ENCODE measurements around the gene ALS2.

Gene ALS2

DNA sequence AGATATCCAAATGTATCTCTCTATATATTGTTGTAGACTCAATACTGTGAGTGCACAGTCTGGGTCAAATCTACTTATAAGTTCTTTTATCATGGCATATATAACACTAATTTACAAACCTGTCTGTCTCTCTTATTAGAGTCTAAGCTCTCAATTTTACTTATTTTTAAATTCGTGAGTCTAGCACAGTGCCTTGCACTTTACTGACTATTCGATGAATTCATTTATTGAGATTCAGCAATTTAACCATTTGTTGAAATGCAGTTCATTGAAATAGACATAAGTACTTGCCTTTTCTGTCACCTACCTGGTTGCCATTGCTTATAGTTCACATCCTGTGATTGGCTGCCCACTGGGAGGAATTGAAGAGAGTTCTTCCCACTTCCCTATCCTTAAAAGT, 10.3 kb upstream of the ALS2 start:
- H3K27ac ChIP-seq = no peak overlapping the region
- TF ChIP-seq, protein P1, sequence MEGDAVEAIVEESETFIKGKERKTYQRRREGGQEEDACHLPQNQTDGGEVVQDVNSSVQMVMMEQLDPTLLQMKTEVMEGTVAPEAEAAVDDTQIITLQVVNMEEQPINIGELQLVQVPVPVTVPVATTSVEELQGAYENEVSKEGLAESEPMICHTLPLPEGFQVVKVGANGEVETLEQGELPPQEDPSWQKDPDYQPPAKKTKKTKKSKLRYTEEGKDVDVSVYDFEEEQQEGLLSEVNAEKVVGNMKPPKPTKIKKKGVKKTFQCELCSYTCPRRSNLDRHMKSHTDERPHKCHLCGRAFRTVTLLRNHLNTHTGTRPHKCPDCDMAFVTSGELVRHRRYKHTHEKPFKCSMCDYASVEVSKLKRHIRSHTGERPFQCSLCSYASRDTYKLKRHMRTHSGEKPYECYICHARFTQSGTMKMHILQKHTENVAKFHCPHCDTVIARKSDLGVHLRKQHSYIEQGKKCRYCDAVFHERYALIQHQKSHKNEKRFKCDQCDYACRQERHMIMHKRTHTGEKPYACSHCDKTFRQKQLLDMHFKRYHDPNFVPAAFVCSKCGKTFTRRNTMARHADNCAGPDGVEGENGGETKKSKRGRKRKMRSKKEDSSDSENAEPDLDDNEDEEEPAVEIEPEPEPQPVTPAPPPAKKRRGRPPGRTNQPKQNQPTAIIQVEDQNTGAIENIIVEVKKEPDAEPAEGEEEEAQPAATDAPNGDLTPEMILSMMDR (conservative IDR thresholded peaks at IDR 0.05) = no peak
- TF ChIP-seq ZFX (IDR thresholded peaks at IDR 0.05) = no peak

DNA sequence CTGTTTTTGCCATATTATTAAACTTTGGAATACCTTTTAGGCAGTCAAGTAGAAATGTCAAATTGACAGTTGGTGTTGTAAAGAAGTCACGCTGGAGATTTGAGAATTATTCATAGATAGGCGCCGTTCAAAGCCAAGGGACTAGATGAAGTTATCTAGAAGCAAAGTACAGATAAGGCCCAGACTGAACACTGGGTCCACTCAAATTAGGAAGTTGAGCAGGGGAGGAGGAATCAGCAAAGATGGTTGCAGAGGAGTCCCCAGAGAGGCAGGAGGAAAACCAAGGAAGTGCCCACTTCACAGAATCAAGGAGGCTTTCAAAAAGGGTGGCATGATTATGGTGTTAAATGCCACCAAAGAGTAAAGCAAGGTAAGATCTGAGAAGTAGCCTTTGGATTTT, 9.6 kb upstream of the ALS2 start:
- H3K27ac ChIP-seq = no peak overlapping the region

DNA sequence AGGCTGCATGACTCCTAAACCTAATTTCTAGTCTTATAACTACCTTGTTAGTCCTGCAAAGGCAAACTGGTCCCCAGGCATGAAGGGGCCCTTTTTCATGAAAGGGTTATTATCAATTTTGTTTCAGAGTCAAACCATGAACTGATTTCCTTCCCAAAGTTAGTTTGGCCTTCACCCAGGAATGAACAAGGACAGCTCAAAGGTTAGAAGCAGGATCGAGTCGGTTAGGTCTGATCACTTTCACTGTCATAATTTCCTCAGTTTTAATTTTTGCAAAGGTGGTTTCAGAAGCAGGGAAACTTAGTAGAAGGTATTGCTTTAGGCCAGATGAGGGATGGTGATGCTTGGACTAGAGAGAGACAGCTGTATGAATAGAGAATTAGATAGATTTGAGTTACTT, 8.7 kb upstream of the ALS2 start:
- no peak overlapping the region for H3K27ac ChIP-seq
- TF ChIP-seq ZFX (IDR thresholded peaks at IDR 0.05) = no peak
- TF ChIP-seq, protein P1 (conservative IDR thresholded peaks at IDR 0.05) = no peak

More for the DNA sequence above, 9.6 kb upstream of the ALS2 start:
- TF ChIP-seq ZFX (IDR thresholded peaks at IDR 0.05) = no peak
- TF ChIP-seq, protein P1 (conservative IDR thresholded peaks at IDR 0.05) = no peak

DNA sequence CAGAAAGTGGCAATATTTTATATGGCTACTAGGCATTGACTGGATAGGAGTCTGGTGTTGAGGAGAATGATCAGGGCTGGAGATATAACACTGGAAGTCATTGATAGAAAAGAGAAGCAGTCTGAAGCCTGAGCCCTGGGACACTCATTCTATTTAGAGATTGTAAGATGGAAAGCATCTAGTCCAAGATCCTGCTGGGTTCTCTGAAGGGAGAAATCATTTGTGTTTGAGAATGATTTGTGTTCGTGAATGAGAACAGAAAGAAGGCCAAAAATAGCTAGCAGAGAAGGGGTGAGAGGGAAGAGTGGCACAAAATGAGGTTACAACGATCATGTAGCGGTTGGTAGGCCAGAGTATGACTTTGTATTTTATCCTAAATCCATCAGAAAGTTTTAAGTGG, 7.6 kb upstream of the ALS2 start:
- TF ChIP-seq, protein P1 (conservative IDR thresholded peaks at IDR 0.05) = no peak
- TF ChIP-seq ZFX (IDR thresholded peaks at IDR 0.05) = no peak

DNA sequence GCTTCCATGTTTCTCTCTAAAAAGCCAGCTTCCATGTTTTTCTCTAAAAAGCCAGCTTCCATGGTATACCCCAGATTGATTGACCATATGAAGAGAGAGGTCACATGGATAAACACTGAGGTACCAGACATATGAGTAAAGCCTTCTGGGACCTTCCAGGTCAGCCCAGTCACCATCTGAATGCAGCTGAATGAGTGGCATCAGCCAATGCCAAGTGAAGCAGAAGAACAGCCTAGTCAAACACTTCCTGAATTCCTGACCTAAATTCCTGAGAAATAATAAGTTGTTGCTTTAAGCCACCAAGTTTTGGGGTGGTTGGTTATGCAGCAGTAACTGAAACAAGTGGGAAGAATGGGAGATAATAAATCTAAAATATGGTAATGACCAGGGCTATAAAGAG, 5.7 kb upstream of the ALS2 start:
- H3K27ac ChIP-seq = no peak overlapping the region
- TF ChIP-seq, protein P1 (conservative IDR thresholded peaks at IDR 0.05) = no peak
- no peak for TF ChIP-seq ZFX (IDR thresholded peaks at IDR 0.05)

More for the DNA sequence above, 7.6 kb upstream of the ALS2 start:
- no peak overlapping the region for H3K27ac ChIP-seq

DNA sequence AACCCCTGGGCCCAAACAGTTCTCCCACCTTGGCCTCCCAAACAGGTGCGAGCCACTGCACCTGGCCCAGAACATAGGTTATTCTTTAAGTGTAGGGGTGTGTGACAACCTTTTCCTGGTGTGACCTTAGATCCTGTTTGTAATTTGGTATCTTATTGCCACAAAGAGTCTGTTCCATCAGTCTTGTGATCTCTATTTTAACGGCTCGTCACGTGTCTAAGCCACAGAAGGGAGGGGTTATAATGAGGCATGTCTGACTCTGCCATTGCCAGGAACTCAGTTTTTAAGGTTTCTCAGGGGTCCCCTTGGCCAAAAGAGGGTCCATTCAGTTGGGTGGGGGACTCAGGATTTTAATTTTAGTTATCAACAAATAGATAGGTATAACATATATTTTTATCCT, 4.4 kb upstream of the ALS2 start:
- TF ChIP-seq ZFX (IDR thresholded peaks at IDR 0.05) = no peak
- TF ChIP-seq, protein P1 (conservative IDR thresholded peaks at IDR 0.05) = no peak

DNA sequence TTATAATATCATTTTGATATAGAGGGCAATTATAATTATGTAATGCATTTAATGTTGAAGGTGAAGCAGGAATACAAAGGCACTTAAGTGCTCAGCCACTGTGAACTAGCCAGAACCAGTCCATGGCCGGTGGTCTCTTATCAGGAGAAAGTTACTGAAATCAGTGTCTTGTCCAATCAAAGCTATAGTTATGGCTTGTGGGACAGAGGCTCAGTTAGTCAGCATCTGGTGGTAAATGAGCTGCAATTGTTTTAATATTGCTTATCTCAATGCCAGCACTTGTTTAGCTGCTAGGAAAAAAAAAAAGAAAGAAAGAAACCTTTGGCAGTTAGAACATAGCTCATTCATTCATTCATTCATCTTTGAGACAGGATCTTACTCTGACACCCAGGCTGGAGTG, 3.8 kb upstream of the ALS2 start:
- no peak for TF ChIP-seq ZFX (IDR thresholded peaks at IDR 0.05)
- no peak overlapping the region for H3K27ac ChIP-seq

More for the DNA sequence above, 4.4 kb upstream of the ALS2 start:
- no peak overlapping the region for H3K27ac ChIP-seq

DNA sequence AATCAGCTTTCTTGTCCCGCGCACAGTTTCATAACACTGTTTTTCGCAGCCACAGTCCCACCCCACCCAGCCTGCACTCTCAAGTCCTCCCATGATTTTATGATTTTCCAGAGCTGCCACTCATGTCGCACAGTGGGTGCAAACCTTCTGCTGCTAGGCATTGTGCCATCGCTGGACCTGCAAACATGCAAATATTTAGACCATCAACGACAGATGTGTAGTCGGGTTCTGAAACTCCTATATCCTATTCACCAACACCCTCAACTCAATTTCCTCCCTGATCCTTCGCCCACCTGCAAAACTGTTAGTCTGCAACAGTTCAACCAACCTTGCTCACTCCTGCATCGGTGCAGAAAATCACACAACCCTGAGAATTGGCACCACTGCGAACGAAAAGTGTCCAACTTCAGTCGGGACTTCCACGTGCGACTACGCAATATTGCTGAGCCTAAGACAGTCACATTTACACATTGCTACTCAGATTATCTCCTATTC, 871 bp upstream of the ALS2 start:
- TF ChIP-seq ZFX (IDR thresholded peaks at IDR 0.05) = no peak
- TF ChIP-seq, protein P1 (conservative IDR thresholded peaks at IDR 0.05) = no peak
- peak overlapping the region; percentile 79 for H3K27ac ChIP-seq

Measured in C4-2B (cell line).